ENCODE data around the gene IKBKE. TPM values are rescaled to one million over a fixed set of nuclear protein-coding genes. Genes with fewer than 3 reads are reported as not detected.

Gene IKBKE
- total RNA-seq, 1 experiment from 2014 or later: 5.1 TPM

GRCh38 chr1:206442101-206442500 lies 28.2 kb upstream of the IKBKE start:
- Histone ChIP-seq H3K27me3 (ENCODE audit: insufficient read depth, low read length) (no peaks in the 10 kb centered on the region), H3K9me2 (ENCODE audit: insufficient read depth) (no peaks in the 10 kb centered on the region), H3K36me3 (ENCODE audit: control insufficient read depth in 1 of 2, insufficient read depth in 2 of 2, low read length in 2 of 2) (peaks cover 0 to 10% of the 10 kb centered on the region in 2 experiments; a peak in 2 of 4 replicates), H4K20me1 (ENCODE audit: insufficient read depth) (no peaks in the 10 kb centered on the region), H3K9ac (ENCODE audit: low read length) (no peak overlapping the region), H3K4me2 (ENCODE audit: low read length) (no peak overlapping the region), H3K79me2 (ENCODE audit: insufficient read depth, low read length) (no peaks in the 10 kb centered on the region), H3K9me3 (ENCODE audit: control insufficient read depth in 1 of 2, insufficient read depth in 1 of 2, low read depth in 1 of 2, low read length in 2 of 2) (no peaks in the 10 kb centered on the region), H3K4me3 (replicated peaks in 1 of 2; ENCODE audit: low read depth in 1 of 2, low read length in 2 of 2) (no peak overlapping the region), H3K4me1 (ENCODE audit: control insufficient read depth in 1 of 2, insufficient read depth in 2 of 2, low read length in 2 of 2) (peaks cover 0 to under 1% of the 10 kb centered on the region in 2 experiments; a peak in 1 of 4 replicates), H3K27ac (ENCODE audit: low read depth, low read length) (no peak overlapping the region), H2AFZ (ENCODE audit: low read depth, low read length, poor library complexity, severe bottlenecking) (no peak overlapping the region)
- ChIA-PET POLR2A (no interaction called here), RAD21 (ENCODE audit: low non-redundant PET in 1 of 2, low total read pairs in 2 of 2, uncharacterized antibody in 2 of 2, unreplicated experiment in 2 of 2) (no interaction called here), CTCF (no interaction called here)
- DNase-seq (ENCODE audit: low read depth, low spot score) (no peak), ATAC-seq (no peak)
- TF ChIP-seq ELF1 (IDR thresholded peaks at IDR 0.05; ENCODE audit: borderline replicate concordance, low read depth) (no peak), EZH2phosphoT487 (IDR thresholded peaks at IDR 0.05; ENCODE audit: borderline replicate concordance) (no peak), YY1 (IDR thresholded peaks at IDR 0.05; ENCODE audit: extremely low read depth, insufficient replicate concordance, low read depth, low read length) (no peak), POLR2A (IDR thresholded peaks at IDR 0.05; ENCODE audit: borderline replicate concordance, extremely low read depth, insufficient read depth, insufficient read length) (no peak), FOSL1 (IDR thresholded peaks at IDR 0.05; ENCODE audit: low read depth) (no peak), ZNF274 (IDR thresholded peaks at IDR 0.05; ENCODE audit: low read depth, low read length) (no peak), POLR2AphosphoS5 (IDR thresholded peaks at IDR 0.05; ENCODE audit: low read depth, low read length) (no peak), EZH2 (IDR thresholded peaks at IDR 0.05) (no peak), RAD21 (IDR thresholded peaks at IDR 0.05; ENCODE audit: low read depth) (no peak), SP1 (IDR thresholded peaks at IDR 0.05; ENCODE audit: low read depth) (no peak), MAX (IDR thresholded peaks at IDR 0.05) (no peak), CBX3 (IDR thresholded peaks at IDR 0.05; ENCODE audit: low read depth) (no peak), JUND (IDR thresholded peaks at IDR 0.05) (no peak), EGR1 (IDR thresholded peaks at IDR 0.05; ENCODE audit: low read depth) (no peak), ZBTB33 (IDR thresholded peaks at IDR 0.05; ENCODE audit: extremely low read depth, insufficient replicate concordance, low read length) (no peak), SIN3A (IDR thresholded peaks at IDR 0.05; ENCODE audit: low read depth) (no peak)
- TF ChIP-seq, protein P1, sequence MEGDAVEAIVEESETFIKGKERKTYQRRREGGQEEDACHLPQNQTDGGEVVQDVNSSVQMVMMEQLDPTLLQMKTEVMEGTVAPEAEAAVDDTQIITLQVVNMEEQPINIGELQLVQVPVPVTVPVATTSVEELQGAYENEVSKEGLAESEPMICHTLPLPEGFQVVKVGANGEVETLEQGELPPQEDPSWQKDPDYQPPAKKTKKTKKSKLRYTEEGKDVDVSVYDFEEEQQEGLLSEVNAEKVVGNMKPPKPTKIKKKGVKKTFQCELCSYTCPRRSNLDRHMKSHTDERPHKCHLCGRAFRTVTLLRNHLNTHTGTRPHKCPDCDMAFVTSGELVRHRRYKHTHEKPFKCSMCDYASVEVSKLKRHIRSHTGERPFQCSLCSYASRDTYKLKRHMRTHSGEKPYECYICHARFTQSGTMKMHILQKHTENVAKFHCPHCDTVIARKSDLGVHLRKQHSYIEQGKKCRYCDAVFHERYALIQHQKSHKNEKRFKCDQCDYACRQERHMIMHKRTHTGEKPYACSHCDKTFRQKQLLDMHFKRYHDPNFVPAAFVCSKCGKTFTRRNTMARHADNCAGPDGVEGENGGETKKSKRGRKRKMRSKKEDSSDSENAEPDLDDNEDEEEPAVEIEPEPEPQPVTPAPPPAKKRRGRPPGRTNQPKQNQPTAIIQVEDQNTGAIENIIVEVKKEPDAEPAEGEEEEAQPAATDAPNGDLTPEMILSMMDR (IDR thresholded peaks at IDR 0.05 in 2 of 3, conservative IDR thresholded peaks at IDR 0.05 in 1 of 3; ENCODE audit: borderline replicate concordance in 1 of 3, insufficient read depth in 1 of 3, low read depth in 2 of 3, low read length in 2 of 3): no peak
- intact Hi-C loops (cut with micrococcal nuclease): no loop called here
- BruUV-seq (replicated peaks): no TSS peak
